ENCODE data around the gene PRIMA1.
A peak's percentile ranks its signal among the peaks of the same experiment; 100 is the strongest.

PRIMA1 gene

GRCh38 chr14:93703941-93704340, 84.3 kb downstream of the PRIMA1 start:
- Mint-ChIP-seq H3K9me3 (peaks cover 8% of the 10 kb centered on the region), H3K4me3 (no peak overlapping the region), H3K36me3 (no peaks in the 10 kb centered on the region), H3K4me1 (no peaks in the 10 kb centered on the region), H3K27ac (no peak overlapping the region)
- peak in 1 of 2 donors; percentile 37 for DNase-seq (ENCODE audit: low spot score in 2 of 2)
- no peak for ATAC-seq

- Mint-ChIP-seq H3K36me3 (no peaks in the 10 kb centered on the region), H3K27ac (no peak overlapping the region), H3K4me3 (no peak overlapping the region), H3K4me1 (no peaks in the 10 kb centered on the region), H3K9me3 (peaks cover 8% of the 10 kb centered on the region)
- ATAC-seq, result no peak
- peak in 1 of 2 donors; percentile 15 for DNase-seq (ENCODE audit: low spot score in 2 of 2)
These were observed 85.3 kb downstream of the PRIMA1 start for GRCh38 chr14:93702946-93703345.

- ATAC-seq (no peak), DNase-seq (ENCODE audit: low spot score in 2 of 2) (peak in 1 of 2 donors; percentile 6)
- Mint-ChIP-seq H3K36me3 (no peaks in the 10 kb centered on the region), H3K4me3 (no peak overlapping the region), H3K27ac (no peak overlapping the region), H3K9me3 (peaks cover 8% of the 10 kb centered on the region), H3K4me1 (no peaks in the 10 kb centered on the region)
These were observed 86.7 kb downstream of the PRIMA1 start for GRCh38 chr14:93701562-93701961.

GRCh38 chr14:93700928-93701327, 87.4 kb downstream of the PRIMA1 start:
- Mint-ChIP-seq H3K4me3 (no peak overlapping the region), H3K9me3 (peaks cover 8% of the 10 kb centered on the region), H3K4me1 (no peaks in the 10 kb centered on the region), H3K36me3 (no peaks in the 10 kb centered on the region), H3K27ac (no peak overlapping the region)
- no peak for ATAC-seq
- DNase-seq (ENCODE audit: low spot score in 2 of 2), result no peak

- H3K36me3 Mint-ChIP-seq, result no peaks in the 10 kb centered on the region
- H3K4me3 Mint-ChIP-seq, result no peak overlapping the region
- no peak overlapping the region for H3K27ac Mint-ChIP-seq
- no peaks in the 10 kb centered on the region for H3K4me1 Mint-ChIP-seq
- DNase-seq (ENCODE audit: low spot score in 2 of 2), result no peak
- no peak for ATAC-seq
- no peaks in the 10 kb centered on the region for H3K9me3 Mint-ChIP-seq
These were observed 94.4 kb downstream of the PRIMA1 start for GRCh38 chr14:93693914-93694313.

- DNase-seq (ENCODE audit: low spot score in 2 of 2), result no peak
- Mint-ChIP-seq H3K4me1 (no peaks in the 10 kb centered on the region), H3K9me3 (no peaks in the 10 kb centered on the region), H3K27ac (no peak overlapping the region), H3K4me3 (no peak overlapping the region), H3K36me3 (no peaks in the 10 kb centered on the region)
- ATAC-seq, result no peak
These were observed 97.1 kb downstream of the PRIMA1 start for GRCh38 chr14:93691042-93691780.

- no peaks in the 10 kb centered on the region for H3K4me1 Mint-ChIP-seq
- no peaks in the 10 kb centered on the region for H3K36me3 Mint-ChIP-seq
- H3K27ac Mint-ChIP-seq, result no peak overlapping the region
- ATAC-seq, result no peak
- no peaks in the 10 kb centered on the region for H3K9me3 Mint-ChIP-seq
- no peak for DNase-seq (ENCODE audit: low spot score in 2 of 2)
- H3K4me3 Mint-ChIP-seq, result no peak overlapping the region
These were observed 98.1 kb downstream of the PRIMA1 start for GRCh38 chr14:93690146-93690545.

GRCh38 chr14:93688820-93689219, 99.5 kb downstream of the PRIMA1 start:
- H3K36me3 Mint-ChIP-seq, result no peaks in the 10 kb centered on the region
- DNase-seq (ENCODE audit: low spot score in 2 of 2), result no peak
- H3K9me3 Mint-ChIP-seq, result no peaks in the 10 kb centered on the region
- no peak for ATAC-seq
- H3K27ac Mint-ChIP-seq, result no peak overlapping the region
- H3K4me3 Mint-ChIP-seq, result no peak overlapping the region
- no peaks in the 10 kb centered on the region for H3K4me1 Mint-ChIP-seq

GRCh38 chr14:93688239-93688666, 100.0 kb downstream of the PRIMA1 start:
- ATAC-seq (no peak), DNase-seq (ENCODE audit: low spot score in 2 of 2) (no peak)
- Mint-ChIP-seq H3K4me3 (no peak overlapping the region), H3K36me3 (no peaks in the 10 kb centered on the region), H3K9me3 (no peaks in the 10 kb centered on the region), H3K4me1 (no peaks in the 10 kb centered on the region), H3K27ac (no peak overlapping the region)

GRCh38 chr14:93686268-93686667, 102.0 kb downstream of the PRIMA1 start:
- no peaks in the 10 kb centered on the region for H3K4me1 Mint-ChIP-seq
- H3K36me3 Mint-ChIP-seq, result no peaks in the 10 kb centered on the region
- no peak for ATAC-seq

GRCh38 chr14:93685121-93685895, 103.0 kb downstream of the PRIMA1 start:
- ATAC-seq, result no peak
- Mint-ChIP-seq H3K4me3 (no peak overlapping the region), H3K9me3 (no peaks in the 10 kb centered on the region), H3K36me3 (no peaks in the 10 kb centered on the region), H3K27ac (no peak overlapping the region), H3K4me1 (no peaks in the 10 kb centered on the region)
- DNase-seq (ENCODE audit: low spot score in 2 of 2), result no peak

More at GRCh38 chr14:93686268-93686667, 102.0 kb downstream of the PRIMA1 start:
- no peak overlapping the region for H3K4me3 Mint-ChIP-seq
- no peak overlapping the region for H3K27ac Mint-ChIP-seq
- no peaks in the 10 kb centered on the region for H3K9me3 Mint-ChIP-seq
- DNase-seq (ENCODE audit: low spot score in 2 of 2), result no peak

GRCh38 chr14:93683226-93683625, 105.1 kb downstream of the PRIMA1 start:
- no peaks in the 10 kb centered on the region for H3K4me1 Mint-ChIP-seq
- no peak for DNase-seq (ENCODE audit: low spot score in 2 of 2)

GRCh38 chr14:93682459-93682858, 105.8 kb downstream of the PRIMA1 start:
- ATAC-seq, result no peak
- H3K4me1 Mint-ChIP-seq, result no peaks in the 10 kb centered on the region
- no peaks in the 10 kb centered on the region for H3K9me3 Mint-ChIP-seq
- no peak for DNase-seq (ENCODE audit: low spot score in 2 of 2)
- H3K4me3 Mint-ChIP-seq, result no peak overlapping the region
- no peak overlapping the region for H3K27ac Mint-ChIP-seq
- no peaks in the 10 kb centered on the region for H3K36me3 Mint-ChIP-seq

More at GRCh38 chr14:93683226-93683625, 105.1 kb downstream of the PRIMA1 start:
- Mint-ChIP-seq H3K27ac (no peak overlapping the region), H3K36me3 (no peaks in the 10 kb centered on the region), H3K9me3 (no peaks in the 10 kb centered on the region), H3K4me3 (no peak overlapping the region)
- no peak for ATAC-seq

GRCh38 chr14:93676416-93676958, 111.8 kb downstream of the PRIMA1 start:
- no peak for ATAC-seq
- H3K27ac Mint-ChIP-seq, result no peak overlapping the region
- no peaks in the 10 kb centered on the region for H3K4me1 Mint-ChIP-seq
- H3K4me3 Mint-ChIP-seq, result no peak overlapping the region
- H3K36me3 Mint-ChIP-seq, result no peaks in the 10 kb centered on the region
- no peaks in the 10 kb centered on the region for H3K9me3 Mint-ChIP-seq
- no peak for DNase-seq (ENCODE audit: low spot score in 2 of 2)

- Mint-ChIP-seq H3K4me1 (no peaks in the 10 kb centered on the region), H3K27ac (no peak overlapping the region), H3K4me3 (no peak overlapping the region), H3K9me3 (no peaks in the 10 kb centered on the region), H3K36me3 (no peaks in the 10 kb centered on the region)
- no peak for DNase-seq (ENCODE audit: low spot score in 2 of 2)
- no peak for ATAC-seq
These were observed 112.6 kb downstream of the PRIMA1 start for GRCh38 chr14:93675651-93676050.

- Mint-ChIP-seq H3K27ac (no peak overlapping the region), H3K36me3 (no peaks in the 10 kb centered on the region), H3K4me1 (no peaks in the 10 kb centered on the region), H3K9me3 (no peaks in the 10 kb centered on the region), H3K4me3 (no peak overlapping the region)
- ATAC-seq (no peak), DNase-seq (ENCODE audit: low spot score in 2 of 2) (no peak)
These were observed 113.9 kb downstream of the PRIMA1 start for GRCh38 chr14:93674343-93674742.
